Right hindlimb (tissue), 1 donor: ENCODE results near the gene ARHGEF2.
A peak's percentile ranks its signal among the peaks of the same experiment; 100 is the strongest.
"Not testable (repeated sequence)": the region's sequence is repeated elsewhere in the genome, so short reads cannot be mapped to it uniquely, and the experiment has no call there.

Experiments
- DNase-seq: peaks from one replicate; pipeline ENCODE4 v3.0.0-alpha.2; 2018

The ARHGEF2 gene

DNA sequence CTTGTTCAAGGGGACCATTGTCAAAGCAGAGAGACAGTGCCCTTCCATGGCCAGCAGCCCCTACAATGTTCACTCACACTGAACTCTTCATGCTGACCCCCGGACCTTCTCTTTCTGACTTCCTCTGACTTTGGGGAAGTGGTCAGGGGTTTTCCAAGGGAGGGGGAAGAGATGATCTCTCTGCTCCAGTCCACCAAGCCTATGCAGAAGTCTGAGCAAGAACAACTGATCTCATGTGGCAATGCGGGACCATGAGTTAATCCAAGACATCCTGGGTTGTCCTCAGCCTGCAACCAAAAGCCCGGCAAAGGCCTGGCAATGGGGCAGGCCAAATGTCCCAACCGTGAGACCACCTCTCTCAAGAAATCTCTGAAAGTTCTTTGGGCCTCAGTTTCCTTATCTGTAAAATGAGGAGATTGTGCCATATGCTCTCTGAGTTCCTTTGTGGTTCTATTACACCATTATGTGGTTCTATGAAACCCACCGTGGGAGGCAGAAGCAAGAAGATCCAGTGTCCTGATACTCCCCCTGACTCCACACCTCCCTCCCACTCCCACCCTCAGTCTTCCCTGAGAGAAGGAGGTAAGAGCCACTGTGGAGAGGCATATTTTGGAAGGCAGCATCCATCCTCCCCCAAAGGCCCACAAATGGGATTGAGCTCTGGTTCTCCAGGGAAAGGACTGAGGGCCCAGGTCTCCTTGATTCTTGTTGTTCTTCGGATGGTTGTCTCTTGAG lies 11.8 kb upstream of the ARHGEF2 start:
- no peak for DNase-seq

DNA sequence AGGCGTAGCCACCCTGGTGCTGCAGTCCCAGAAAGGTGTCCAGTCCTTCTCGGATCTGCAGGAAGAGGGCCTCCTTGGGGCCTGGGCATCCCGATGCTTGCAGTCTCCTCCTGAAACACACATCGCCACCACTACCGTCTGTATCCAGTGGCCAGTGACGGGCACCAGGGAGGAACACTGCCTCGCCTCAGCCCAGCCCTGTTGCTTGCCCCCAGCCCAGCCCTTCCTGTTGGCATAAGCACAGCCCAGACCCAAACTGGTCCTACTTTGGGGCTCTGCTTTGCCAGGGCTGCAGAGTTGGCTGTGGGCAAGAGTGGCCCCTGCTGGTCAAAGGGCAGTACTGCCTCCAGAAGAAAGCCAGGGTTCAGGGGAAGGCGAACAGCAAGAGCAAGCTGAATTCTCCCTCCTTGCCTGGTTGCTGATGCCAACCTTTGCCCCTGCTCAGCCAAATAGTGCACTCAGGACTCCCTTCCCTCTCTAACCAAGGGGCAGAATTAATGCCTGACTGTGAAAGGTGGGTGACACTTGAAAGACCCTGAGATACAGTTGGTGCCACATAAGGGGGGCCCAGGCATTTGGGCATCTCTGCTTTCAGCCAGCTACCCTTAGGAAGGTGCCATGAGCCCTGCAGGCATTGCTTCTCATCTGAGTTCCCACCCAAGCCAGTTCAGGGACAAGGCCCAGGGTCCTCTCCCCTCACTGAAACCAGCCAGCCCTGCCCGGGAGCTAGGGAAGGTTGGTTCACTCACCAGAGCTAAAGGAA lies 11.1 kb upstream of the ARHGEF2 start:
- DNase-seq, result peak; percentile 83

DNA sequence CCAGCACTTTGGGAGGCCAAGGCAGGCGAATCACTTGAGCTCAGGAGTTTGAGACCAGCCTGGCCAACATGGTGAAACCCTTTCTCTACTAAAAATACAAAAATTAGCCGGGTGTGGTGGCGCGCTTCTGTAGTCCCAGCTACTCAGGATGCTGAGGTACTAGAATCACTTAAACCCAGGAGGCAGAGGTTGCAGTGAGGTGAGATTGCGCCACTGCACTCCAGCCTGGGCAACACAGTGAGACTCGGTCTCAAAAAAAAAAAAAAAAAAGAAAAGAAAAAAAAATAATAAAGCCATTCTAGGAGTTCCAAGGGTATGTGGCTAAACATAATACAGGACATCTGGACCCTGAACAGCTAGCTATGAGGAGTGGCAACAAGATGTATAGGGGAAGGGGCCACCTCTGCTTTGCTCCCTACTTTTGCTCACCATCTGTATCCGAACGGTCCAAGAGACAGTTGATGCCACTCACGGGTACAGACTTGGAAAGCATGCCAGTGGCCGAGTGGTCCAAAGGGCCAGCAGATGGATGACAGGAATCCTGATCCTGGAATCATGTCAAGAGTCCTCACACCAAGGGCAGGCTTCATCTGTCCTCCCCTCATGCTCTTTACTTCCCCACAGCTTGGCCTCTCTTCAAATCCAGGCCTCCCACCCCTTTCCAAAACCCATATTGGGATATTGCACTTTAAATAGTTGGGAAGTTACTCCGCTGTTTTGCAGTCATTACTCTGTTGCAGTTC lies 6.7 kb upstream of the ARHGEF2 start:
- DNase-seq, result not testable (repeated sequence)

DNA sequence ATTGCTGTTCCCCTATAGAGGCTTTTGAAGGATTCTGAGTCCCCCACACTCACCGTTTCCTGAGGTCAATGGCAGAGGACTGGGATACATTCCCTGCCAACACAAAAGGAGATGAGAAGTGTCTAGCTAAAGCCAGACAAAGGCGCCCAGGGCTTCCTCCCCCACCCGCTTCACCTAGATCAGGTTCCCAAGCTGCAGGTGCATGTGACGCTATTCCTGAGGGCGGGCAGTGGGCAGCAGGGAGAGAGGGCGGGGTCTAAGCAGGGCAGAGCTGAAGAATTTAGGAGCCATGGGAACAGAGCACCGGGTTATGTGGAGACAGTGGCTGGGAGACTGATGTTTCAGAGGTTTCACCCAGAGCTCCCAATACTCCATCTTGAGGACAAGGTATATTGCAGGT lies 6.0 kb upstream of the ARHGEF2 start:
- no peak for DNase-seq

DNA sequence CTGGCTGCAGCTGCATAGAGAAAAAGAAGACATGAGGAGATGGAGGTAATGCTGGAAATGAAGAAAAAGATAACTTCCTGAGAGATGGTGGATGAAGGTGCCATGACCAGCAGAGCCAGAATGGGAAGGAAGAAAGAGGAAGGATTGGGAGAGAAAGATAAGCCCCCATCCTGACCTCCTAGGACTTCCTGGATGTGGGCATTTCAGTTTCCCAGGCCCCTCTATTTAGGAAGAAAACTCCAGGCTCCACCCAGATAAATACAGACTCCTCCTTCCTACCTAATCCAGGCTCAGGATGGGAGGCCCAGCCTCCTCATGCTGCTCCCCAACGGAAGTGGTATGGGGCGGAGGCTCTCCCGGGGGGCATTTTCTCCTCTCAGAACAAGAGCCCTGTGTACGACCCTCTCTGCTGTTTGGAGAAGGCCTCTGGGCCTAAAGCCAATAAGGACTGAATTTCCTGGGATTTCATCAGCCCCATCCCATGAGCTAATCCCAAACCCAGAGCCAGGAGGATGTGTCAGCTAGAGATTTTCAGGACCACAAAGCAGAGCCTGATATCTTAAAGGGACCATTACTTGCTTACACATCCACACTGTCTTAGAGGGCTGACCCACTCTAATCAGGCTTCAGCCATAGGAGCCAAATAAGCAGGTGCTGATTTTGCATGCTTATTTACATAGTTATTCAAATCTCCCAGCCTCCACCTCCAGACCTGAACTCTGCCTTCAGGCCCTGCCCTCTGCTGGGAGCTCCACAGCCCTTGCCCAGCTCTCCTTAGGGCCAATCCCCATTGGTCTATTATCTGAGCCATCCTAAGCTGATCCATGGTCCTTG lies 5.1 kb upstream of the ARHGEF2 start:
- DNase-seq, result peak; percentile 92

DNA sequence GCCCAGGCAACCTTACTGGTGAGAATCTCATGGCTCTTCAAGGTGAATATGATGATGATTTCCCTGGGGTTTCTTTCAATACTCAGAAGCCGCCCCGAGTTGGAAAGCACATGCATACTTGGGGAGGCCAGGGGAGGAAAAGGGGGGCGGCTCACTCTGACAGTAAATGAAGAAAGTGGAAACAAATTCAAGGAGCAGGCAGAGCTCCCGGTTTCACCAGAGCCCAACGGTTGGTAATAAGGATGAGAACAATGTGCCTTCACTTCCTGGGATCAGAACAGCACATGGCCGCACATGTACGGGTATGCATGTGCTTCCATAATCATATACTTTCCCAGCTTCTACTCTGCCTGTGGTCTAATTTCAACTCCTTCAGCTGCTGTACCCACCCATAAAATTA lies 3.8 kb upstream of the ARHGEF2 start:
- DNase-seq, result no peak

DNA sequence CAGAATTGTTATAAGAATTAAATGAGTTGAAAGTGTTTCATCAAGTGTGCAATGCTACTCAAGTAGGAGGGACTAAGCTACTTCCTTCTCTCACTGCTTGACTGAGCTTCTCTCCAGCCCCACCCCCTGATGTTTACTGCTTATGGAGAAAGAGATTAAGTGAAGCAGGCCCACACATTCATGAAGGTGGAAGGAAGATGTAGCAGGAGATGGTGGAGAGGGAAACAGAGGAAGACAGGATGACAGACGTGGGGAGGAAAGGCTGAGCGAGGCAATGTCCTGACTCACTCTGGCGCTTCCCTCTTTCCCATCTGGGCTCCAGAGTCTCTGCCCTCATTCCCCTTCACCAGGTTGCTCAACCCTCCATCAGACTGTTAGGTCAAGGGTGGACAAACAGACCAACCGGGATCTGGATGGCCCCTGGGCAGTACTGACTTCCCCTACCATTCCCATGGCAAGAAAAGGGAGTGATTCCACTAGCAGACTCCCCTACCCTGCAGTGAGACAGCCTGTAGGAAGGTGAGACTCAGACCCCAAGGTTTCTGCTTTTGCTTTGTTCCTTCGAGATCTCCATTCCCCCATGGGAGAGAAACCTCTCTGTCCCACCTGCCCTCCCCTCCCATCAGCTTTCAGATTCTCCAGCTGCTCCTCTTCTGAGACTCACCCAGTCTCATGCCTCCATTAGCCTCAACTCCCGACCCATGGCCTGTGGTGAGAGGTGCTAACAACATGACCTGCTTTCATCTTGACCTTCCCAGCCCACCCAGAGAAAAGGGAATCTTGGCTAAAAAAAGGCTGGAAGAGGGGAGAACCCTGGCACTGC lies 3.1 kb upstream of the ARHGEF2 start:
- no peak for DNase-seq

DNA sequence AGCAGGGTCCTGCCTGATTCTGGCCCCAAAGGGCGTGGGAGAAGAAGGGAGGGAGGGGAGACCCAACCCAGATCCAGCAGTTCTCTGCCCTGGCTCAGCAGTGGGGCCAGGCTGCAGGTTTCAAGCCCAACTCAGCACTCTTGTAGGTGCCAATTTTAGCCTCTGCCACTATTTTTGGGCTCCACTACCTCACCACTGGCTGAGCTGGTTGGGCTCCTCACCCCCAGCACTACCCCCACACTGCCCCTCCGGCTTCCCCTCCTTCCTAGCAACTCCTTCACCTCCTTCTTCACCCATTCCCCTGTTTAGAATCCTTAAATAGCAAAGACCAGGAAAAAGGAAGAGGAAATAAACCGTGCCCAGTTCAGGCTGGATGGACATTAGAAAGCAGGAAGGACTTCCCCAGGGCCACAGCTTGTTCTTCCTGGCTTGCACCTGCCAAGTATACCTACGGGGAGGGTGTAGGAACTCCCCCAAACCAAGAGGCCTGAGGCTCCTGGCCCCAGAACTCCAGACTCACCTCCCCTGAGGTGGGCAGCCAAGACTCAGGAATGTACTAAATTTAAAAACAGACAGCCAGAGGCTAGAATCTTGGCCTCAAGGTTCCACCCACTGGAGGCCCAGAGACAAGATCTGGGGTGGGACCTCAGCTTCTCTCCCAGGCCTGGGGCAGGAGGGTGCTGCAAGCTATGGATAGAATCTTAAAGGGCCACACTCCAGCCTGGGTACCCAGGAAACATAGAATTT lies 1.4 kb upstream of the ARHGEF2 start:
- DNase-seq, result peak; percentile 59

DNA sequence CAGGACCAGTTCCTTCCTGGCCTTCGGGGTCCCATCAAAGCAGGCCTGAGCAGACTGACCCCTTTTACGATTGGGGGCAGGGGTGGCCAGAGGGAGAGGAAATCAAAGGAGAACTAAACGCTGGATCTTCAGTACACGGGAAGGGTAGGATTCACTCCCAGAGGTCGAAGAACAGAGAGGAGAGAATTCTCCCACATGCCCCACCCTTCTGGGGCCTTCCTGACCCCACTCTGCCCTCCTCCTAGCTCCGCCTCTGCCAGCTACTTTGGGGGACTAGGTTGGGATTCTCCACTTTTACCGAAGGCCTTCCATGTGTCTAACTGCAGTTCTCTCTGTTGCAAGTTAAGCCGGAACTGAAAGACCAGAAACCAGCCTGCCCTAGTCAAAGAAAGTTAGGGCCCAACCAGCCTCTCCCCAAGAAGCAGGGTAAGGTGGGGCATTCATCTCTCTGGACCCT lies 654 bp upstream of the ARHGEF2 start:
- DNase-seq, result no peak

DNA sequence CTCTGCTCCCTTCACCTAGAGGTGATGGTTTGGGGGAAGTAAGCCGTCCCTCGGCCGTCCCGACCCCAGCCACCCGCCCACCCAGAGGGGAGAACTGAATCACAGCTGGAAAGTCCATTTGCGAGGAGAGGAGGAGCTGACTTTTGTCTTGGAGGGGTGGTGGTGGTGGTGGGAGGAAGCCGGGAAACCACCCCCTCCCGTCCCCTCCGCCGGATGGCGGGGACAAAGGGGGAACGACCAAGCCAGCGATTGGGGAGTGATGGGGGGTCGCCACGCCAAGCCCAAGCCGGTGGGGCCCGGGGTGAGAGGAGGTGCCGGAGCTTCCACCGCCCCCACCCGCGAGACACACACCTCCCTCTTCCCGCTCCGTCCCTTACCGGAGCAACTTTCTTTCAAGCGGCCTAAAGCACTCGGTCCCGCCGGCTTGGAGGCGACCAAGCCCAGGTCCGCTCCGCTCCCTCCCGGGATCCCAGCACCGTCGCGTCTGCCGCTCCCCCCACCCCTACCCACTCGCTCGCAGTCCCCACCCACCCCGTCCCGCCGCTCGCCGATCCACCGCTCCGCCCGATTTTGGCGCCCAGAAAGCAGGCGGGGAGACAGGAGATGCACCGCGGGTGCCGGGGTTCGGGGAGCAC lies 540 bp downstream of the ARHGEF2 start:
- peak; percentile 75 for DNase-seq

DNA sequence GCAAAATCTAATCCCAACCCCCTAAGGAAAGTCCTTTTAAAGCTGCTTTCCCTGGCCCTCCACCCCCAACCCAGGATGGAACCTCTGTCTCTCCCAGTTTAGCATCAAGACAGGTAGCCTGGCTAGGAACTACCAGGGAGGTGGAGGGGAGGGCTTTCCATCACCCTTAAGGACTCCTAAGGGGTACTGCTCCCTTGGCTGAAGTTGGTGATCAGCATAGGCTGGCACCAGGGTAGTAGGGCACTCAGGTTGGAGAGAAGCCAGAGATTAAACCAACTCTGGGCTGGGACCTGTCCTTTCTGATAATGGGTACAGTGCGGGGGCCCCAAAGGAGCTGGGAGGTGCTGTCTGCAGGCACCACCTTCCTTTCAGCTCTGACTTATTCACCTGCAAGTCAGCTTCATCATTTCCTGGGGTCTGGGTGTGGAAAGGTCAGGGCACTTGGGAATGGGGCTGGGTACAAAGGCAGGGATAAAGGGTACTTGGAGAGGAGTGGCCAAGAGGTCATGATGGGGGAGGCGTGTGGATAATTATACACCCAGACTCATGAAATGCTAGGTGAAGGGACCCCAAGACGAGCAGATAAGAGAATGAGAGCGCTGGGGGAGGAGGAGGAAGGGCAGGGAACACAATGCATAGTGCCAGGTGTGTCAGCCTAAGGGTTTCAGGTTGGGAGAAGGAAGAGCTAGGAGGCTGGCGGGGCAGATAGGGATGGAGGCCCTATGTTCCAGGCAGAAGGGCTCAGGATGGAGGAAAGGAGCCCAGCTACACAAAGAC lies 1.2 kb downstream of the ARHGEF2 start:
- no peak for DNase-seq

DNA sequence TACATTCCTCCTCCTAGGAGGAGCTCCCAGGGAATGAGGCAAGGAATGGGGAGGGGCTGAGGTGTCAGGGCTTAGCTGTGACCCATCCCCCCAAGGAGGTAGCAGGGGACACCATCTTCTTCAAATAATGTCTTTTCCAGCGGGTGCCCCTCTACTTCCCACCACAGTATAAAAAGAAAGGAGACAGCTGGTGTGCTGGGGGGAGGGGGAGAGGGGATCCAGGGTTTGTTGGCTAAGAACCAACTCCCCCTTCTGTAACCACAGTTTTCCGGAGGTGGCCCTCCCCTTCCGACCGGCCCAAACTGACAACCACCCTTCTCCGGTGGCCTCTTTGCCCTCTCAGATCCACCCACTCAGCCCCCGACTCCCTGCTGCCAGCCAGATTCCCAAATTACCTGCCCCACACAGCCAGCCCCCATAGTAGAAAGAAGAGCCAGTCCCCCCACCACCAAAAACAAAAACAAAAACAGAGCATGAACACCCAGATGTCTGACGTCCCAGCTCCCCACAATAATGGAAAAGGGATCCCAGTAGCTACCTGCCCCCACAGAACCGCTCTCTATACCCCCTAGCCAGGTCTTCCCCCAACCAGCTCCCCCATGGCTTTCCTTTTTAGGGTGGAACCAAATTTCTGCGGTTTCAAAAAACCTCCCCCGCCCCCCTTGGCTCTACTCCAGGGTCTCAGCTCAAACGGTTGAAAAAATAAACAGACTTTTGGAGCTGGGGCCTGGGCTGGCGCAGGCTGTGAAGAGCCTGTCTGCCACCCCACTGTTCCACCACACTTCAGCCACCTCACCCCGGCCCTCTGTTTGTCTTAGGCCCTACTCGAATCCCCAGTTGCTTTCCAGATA lies 2.1 kb downstream of the ARHGEF2 start:
- DNase-seq, result peak; percentile 86

DNA sequence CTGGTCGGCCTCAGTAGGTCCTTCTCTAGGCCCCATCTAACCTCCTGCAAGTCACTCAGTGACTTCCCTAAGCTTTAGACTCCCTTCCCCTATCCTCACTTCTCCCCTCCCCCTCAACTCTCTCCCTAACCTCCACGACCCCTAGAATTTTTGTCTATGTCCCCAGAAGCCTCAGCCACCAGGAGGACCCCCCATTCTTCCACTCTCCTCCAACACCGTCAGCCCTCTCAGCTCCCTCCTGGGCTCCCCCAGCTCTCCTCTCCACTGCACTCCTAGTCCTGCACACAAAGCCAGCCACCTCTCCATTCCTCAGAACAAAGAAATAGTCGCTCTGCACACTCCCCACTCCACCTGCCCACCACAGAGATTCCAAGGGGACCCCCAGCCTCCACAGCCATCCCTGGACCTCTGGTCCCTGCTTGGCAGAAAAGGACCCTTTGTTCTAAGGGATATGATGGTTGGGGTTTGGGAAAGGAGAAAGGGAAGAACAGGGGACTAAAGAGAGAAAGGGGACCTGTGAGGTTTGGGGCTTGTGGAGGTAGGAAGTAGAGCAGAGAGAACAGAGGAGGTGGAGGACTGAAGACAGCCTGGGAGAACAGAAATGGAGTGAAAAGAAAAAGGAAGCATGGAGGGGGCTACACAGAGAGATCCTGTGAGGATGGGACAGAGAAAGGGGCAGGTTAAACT lies 2.8 kb downstream of the ARHGEF2 start:
- no peak for DNase-seq

DNA sequence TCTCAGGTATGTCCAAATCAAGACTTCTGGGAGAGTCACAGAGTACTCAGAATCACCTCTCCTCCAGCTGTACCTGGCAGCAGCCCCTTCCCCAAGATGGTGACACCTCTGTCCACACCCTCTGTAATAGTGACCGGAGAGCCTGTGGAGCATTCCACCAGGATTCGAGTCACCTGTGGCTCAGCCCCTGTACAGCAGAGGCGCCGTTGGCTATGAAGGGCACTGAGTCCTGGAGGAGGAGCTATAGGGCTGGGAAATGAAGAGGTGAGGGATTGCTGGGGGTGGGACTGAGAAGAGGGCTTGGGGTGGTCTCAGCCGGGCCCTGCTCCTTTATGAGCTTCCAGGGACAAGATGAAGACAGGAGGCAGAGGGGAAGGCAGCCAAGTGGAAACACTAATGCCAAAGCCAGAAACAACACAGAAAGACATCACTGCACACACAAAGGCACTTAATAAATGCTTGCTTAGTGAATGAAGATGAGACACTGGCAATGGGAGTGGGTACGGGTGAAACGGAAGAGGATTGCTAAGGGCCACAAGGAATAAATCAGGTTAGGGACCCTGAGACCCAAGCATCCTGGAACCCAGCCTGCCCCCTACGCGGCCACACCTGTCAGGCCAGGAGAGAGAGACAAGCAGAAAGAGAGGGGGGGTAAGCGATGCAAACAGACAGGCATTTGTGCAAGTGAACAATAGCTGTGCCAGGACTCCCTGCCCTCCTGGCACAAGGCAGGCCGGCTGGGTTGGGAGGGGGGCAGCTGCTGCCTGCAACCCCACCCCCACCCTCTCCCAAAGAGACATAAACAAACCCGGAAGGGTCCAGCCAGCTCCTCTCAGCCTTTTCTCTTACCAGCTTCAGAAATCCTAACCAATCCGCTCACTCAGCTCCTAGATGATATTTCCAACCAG lies 3.9 kb downstream of the ARHGEF2 start:
- peak; percentile 78 for DNase-seq

DNA sequence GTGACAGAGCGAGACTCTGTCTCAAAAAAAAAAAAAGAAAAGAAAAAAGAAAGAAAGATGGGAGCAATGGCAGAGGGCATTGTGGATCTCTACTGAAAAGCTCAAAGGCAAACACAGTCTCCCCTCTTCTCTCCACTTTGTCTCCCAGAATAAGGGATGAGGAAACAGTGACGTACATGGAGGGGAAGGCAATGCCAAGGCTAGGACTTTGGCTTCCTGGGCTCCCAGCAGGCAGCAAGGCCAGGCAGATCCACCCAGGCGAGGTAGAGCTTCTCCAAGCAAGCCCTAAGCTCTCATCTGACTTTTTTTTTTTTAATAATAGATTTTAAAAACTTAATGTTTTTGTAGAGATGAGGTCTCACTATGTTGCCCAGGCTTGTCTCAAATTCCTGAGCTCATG lies 4.6 kb downstream of the ARHGEF2 start:
- DNase-seq, result no peak

DNA sequence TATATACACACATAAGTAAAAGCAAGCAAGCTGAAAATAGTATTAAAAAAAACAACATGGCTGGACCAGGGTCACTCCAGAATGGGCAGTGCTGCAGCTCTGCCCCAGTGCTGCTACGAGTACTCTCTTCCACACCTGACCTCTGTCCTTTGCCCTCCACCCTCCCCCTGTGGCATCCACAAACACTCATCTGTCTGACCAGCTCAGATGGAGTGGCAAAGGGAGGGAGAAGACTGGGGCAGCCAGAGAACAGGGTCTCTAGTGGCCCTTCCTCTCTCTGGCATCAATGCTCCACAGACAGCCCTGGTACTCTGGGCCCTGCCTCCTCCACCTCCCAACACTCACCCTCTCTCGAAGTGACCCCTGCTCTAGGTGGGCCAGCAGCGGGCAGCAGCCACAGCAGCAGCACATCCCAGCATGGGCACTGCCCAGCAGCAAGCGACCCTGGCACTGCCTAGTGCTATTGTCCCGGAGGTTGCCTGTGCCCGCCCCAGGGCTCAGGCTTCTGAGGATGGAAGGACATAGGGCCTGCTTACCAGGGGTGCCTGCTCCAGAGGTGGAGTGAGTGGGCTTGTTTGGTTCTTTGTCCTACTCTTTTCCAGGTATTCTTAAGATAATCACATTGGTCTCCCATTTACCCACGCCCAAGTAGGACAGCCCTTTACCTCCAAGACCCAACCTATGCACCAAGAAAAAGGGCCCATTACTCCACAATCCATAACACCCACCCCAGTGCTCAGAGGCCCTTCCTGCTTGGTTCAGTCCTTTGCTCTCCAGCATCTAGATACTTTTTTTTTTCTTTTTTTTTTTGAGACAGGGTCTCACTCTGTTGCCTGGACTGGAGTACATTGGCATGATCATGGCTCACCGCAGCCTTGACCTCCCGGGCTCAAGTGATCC lies 6.2 kb downstream of the ARHGEF2 start:
- DNase-seq, result no peak
